Parietal lobe (tissue), 1 donor: ENCODE measurements around the gene ANXA5. TPM values are rescaled to one million over a fixed set of nuclear protein-coding genes. Genes with fewer than 3 reads are reported as not detected.

ENCODE experiments used
- total RNA-seq: library from RNA; depleted of rRNA; stranded (reverse); fragments of >200 nt; gene quantifications from one replicate; pipeline ENCODE4 v1.2.3, GENCODE V29; 2014

The ANXA5 gene
- total RNA-seq, result 28.5 TPM

GRCh38 chr4:121696581-121697461 lies at the start of gene ANXA5:
ANXA5 (minus strand) TSS chr4:121696980; CDS start chr4:121696589, 391 bp downstream.

Other genes starting within 250 kb of the ANXA5 start
- gene SMIM43, start 68.2 kb upstream of the ANXA5 start, total RNA-seq, result 0.94 TPM
- 27.9 TPM for gene EXOSC9, start 104.3 kb upstream of the ANXA5 start, total RNA-seq
- gene CCNA2, start 126.9 kb upstream of the ANXA5 start, total RNA-seq, result 10.3 TPM
- 51.0 TPM for gene BBS7, start 173.5 kb upstream of the ANXA5 start, total RNA-seq